Adipocyte (in vitro differentiated cells): ENCODE data around the gene ZC3H7B.

Source experiments
- DNase-seq: peaks from one replicate; pipeline ENCODE4 v3.0.0-alpha.2; 2015; ENCODE audit warnings: low read depth
- H3K27me3 ChIP-seq: replicated peaks from 2 replicates; pipeline ENCODE4 v1.7.0; 2013; ENCODE audit warnings: mild to moderate bottlenecking, low read length, moderate library complexity; ENCODE audit not compliant: control insufficient read depth, insufficient read depth
- H3K36me3 ChIP-seq: 2 replicates; pipeline ENCODE4 v1.7.0; 2013; ENCODE audit warnings: low read length, mild to moderate bottlenecking, moderate library complexity; ENCODE audit not compliant: control insufficient read depth, insufficient read depth, severe bottlenecking
- H3K4me1 ChIP-seq: 2 replicates; pipeline ENCODE4 v1.7.0; 2013; ENCODE audit warnings: mild to moderate bottlenecking, low read length, moderate library complexity; ENCODE audit not compliant: control insufficient read depth, insufficient read depth
- H3K4me3 ChIP-seq: 2 replicates; pipeline ENCODE4 v1.7.0; 2013; ENCODE audit warnings: mild to moderate bottlenecking, low read length, moderate library complexity
- H3K9ac ChIP-seq: 2 replicates; pipeline ENCODE4 v1.7.0; 2013; ENCODE audit warnings: mild to moderate bottlenecking, low read length, moderate library complexity
- H3K9me3 ChIP-seq: 2 replicates; pipeline ENCODE4 v1.7.0; 2013; ENCODE audit warnings: mild to moderate bottlenecking, low read length, moderate library complexity; ENCODE audit not compliant: control insufficient read depth

ZC3H7B gene

GRCh38 chr22:41358927-41359326 is 57.6 kb downstream of the ZC3H7B start:
- no peaks in the 10 kb centered on the region for H3K27me3 ChIP-seq
- DNase-seq, result no peak
- H3K36me3 ChIP-seq, result peaks cover 49% of the 10 kb centered on the region
- H3K9ac ChIP-seq, result no peak overlapping the region
- no peaks in the 10 kb centered on the region for H3K4me1 ChIP-seq
- H3K4me3 ChIP-seq, result no peak overlapping the region
- H3K9me3 ChIP-seq, result no peaks in the 10 kb centered on the region

GRCh38 chr22:41359376-41359775 is 58.1 kb downstream of the ZC3H7B start:
- Histone ChIP-seq H3K4me1 (no peaks in the 10 kb centered on the region), H3K36me3 (peaks cover 44% of the 10 kb centered on the region), H3K27me3 (no peaks in the 10 kb centered on the region), H3K9me3 (no peaks in the 10 kb centered on the region), H3K9ac (no peak overlapping the region), H3K4me3 (no peak overlapping the region)
- DNase-seq, result no peak

GRCh38 chr22:41360126-41360525 is 58.8 kb downstream of the ZC3H7B start:
- Histone ChIP-seq H3K27me3 (no peaks in the 10 kb centered on the region), H3K36me3 (peaks cover 37% of the 10 kb centered on the region), H3K9ac (no peak overlapping the region), H3K4me1 (no peaks in the 10 kb centered on the region), H3K9me3 (no peaks in the 10 kb centered on the region), H3K4me3 (no peak overlapping the region)
- DNase-seq, result no peak

- Histone ChIP-seq H3K27me3 (no peaks in the 10 kb centered on the region), H3K36me3 (peaks cover 20% of the 10 kb centered on the region), H3K4me3 (no peak overlapping the region), H3K4me1 (peaks cover 2% of the 10 kb centered on the region), H3K9ac (no peak overlapping the region), H3K9me3 (no peaks in the 10 kb centered on the region)
- DNase-seq, result no peak
Observed at GRCh38 chr22:41361716-41362310, 60.5 kb downstream of the ZC3H7B start.

GRCh38 chr22:41362615-41363014 is 61.3 kb downstream of the ZC3H7B start:
- H3K9me3 ChIP-seq, result no peaks in the 10 kb centered on the region
- no peak for DNase-seq
- no peak overlapping the region for H3K9ac ChIP-seq
- peaks cover 8% of the 10 kb centered on the region for H3K4me1 ChIP-seq
- no peak overlapping the region for H3K4me3 ChIP-seq
- H3K27me3 ChIP-seq, result no peaks in the 10 kb centered on the region
- peaks cover 16% of the 10 kb centered on the region for H3K36me3 ChIP-seq

- Histone ChIP-seq H3K4me1 (peaks cover 15% of the 10 kb centered on the region), H3K27me3 (peaks cover 11% of the 10 kb centered on the region), H3K9ac (no peak overlapping the region), H3K4me3 (no peak overlapping the region), H3K9me3 (no peaks in the 10 kb centered on the region), H3K36me3 (peaks cover 2% of the 10 kb centered on the region)
- DNase-seq, result no peak
Observed at GRCh38 chr22:41364233-41364632, 62.9 kb downstream of the ZC3H7B start.

- Histone ChIP-seq H3K9ac (no peak overlapping the region), H3K36me3 (no peaks in the 10 kb centered on the region), H3K4me1 (peaks cover 15% of the 10 kb centered on the region), H3K27me3 (peaks cover 11% of the 10 kb centered on the region), H3K9me3 (no peaks in the 10 kb centered on the region), H3K4me3 (no peak overlapping the region)
- DNase-seq, result no peak
Observed at GRCh38 chr22:41364955-41365354, 63.6 kb downstream of the ZC3H7B start.

GRCh38 chr22:41365425-41365824 is 64.1 kb downstream of the ZC3H7B start:
- Histone ChIP-seq H3K9me3 (no peaks in the 10 kb centered on the region), H3K9ac (no peak overlapping the region), H3K36me3 (no peaks in the 10 kb centered on the region), H3K4me3 (no peak overlapping the region), H3K27me3 (peaks cover 11% of the 10 kb centered on the region), H3K4me1 (peaks cover 15% of the 10 kb centered on the region)
- no peak for DNase-seq

- H3K4me3 ChIP-seq, result peak overlapping the region; percentile 18
- peaks cover 15% of the 10 kb centered on the region for H3K4me1 ChIP-seq
- H3K9me3 ChIP-seq, result no peaks in the 10 kb centered on the region
- no peak overlapping the region for H3K9ac ChIP-seq
- no peaks in the 10 kb centered on the region for H3K36me3 ChIP-seq
- peaks cover 11% of the 10 kb centered on the region for H3K27me3 ChIP-seq
- no peak for DNase-seq
Observed at GRCh38 chr22:41366323-41367029, 65.2 kb downstream of the ZC3H7B start.

GRCh38 chr22:41367039-41367679 is 65.8 kb downstream of the ZC3H7B start:
- peaks cover 11% of the 10 kb centered on the region for H3K27me3 ChIP-seq
- H3K9ac ChIP-seq, result peak overlapping the region; percentile 56
- peak overlapping the region; percentile 49 for H3K4me3 ChIP-seq
- H3K36me3 ChIP-seq, result no peaks in the 10 kb centered on the region
- H3K9me3 ChIP-seq, result no peaks in the 10 kb centered on the region
- peak; percentile 94 for DNase-seq
- H3K4me1 ChIP-seq, result peaks cover 15% of the 10 kb centered on the region

- Histone ChIP-seq H3K36me3 (no peaks in the 10 kb centered on the region), H3K4me1 (peaks cover 15% of the 10 kb centered on the region), H3K9ac (peak overlapping the region; percentile 56), H3K4me3 (peak overlapping the region; percentile 49), H3K9me3 (no peaks in the 10 kb centered on the region), H3K27me3 (peaks cover 11% of the 10 kb centered on the region)
- DNase-seq, result peak; percentile 40
Observed at GRCh38 chr22:41367680-41368542, 66.6 kb downstream of the ZC3H7B start.
